GM10248 (cell line): ENCODE results near the gene CD96.
"Not testable (repeated sequence)": the region's sequence is repeated elsewhere in the genome, so short reads cannot be mapped to it uniquely, and the experiment has no call there.

Experiments used
- CTCF ChIA-PET: fragments of 300-600 bp; sonication (Branson Sonifier 250); formaldehyde crosslinking; extraction: SDS; loops from one replicate; lab custom pipeline; 2021; ENCODE audit warnings: antibody characterized with exemption; lab: Yijun Ruan, JAX
- POLR2A ChIA-PET: fragments of 350-650 bp; sonication (Branson Sonifier 250); formaldehyde crosslinking; extraction: SDS; loops from one replicate; lab custom pipeline; 2020; ENCODE audit warnings: antibody characterized with exemption; lab: Yijun Ruan, JAX
- DNase-seq: peaks from one replicate; pipeline ENCODE4 v3.0.0; 2012; ENCODE audit errors: extremely low spot score
- CTCF ChIP-seq: IDR thresholded peaks from 2 replicates; pipeline ENCODE4 v1.5.1; 2012; ENCODE audit warnings: mild to moderate bottlenecking, low read depth; ENCODE audit errors: extremely low read depth, missing control alignments, control extremely low read depth

The CD96 gene

GRCh38 chr3:111668326-111668725, 126.3 kb downstream of the CD96 start:
- TF ChIP-seq CTCF, result no peak
- no peak for DNase-seq
- POLR2A ChIA-PET, result no interaction called here
- CTCF ChIA-PET, result interaction anchor here (0.8 to 4.5 kb wide), 21 partner anchors 9 to 347 kb away, joined by 3 to 26 read pairs (median 5); no protein-coding TSS in a partner anchor

GRCh38 chr3:111668888-111669488, 127.0 kb downstream of the CD96 start:
- CTCF ChIA-PET, result interaction anchor here (0.6 to 4.5 kb wide), 29 partner anchors 9 to 375 kb away, joined by 3 to 26 read pairs (median 4); no protein-coding TSS in a partner anchor
- TF ChIP-seq CTCF, result peak; percentile 73
- POLR2A ChIA-PET, result no interaction called here
- DNase-seq, result peak; percentile 29

- ChIA-PET POLR2A (no interaction called here), CTCF (interaction anchor here (1.0 to 3.3 kb wide), 16 partner anchors 9 to 374 kb away, joined by 3 to 13 read pairs (median 4); partner anchors contain the start of gene ABHD10)
- no peak for TF ChIP-seq CTCF
- DNase-seq, result no peak
Measured at GRCh38 chr3:111669926-111670630, 128.1 kb downstream of the CD96 start.

- DNase-seq, POLR2A ChIA-PET: not testable (repeated sequence)
- CTCF ChIA-PET, result interaction anchor here (1.2 to 1.9 kb wide), 5 partner anchors 24 to 341 kb away, joined by 3 to 7 read pairs (median 4); no protein-coding TSS in a partner anchor
Measured at GRCh38 chr3:111672461-111672860, 130.5 kb downstream of the CD96 start.

- no peak for TF ChIP-seq CTCF
- no peak for DNase-seq
- CTCF ChIA-PET, result no interaction called here
- POLR2A ChIA-PET, result no interaction called here
Measured at GRCh38 chr3:111675846-111676210, 133.8 kb downstream of the CD96 start.

- ChIA-PET POLR2A (interaction anchor here (0.6 kb wide), 1 partner anchor 13 kb away, joined by 3 read pairs; no protein-coding TSS in a partner anchor), CTCF (interaction anchor here (0.7 to 2.3 kb wide), 10 partner anchors 8 to 340 kb away, joined by 3 to 11 read pairs (median 4); no protein-coding TSS in a partner anchor)
- no peak for TF ChIP-seq CTCF
- no peak for DNase-seq
Measured at GRCh38 chr3:111676211-111677006, 134.4 kb downstream of the CD96 start.
